Mesenchymal stem cell (in vitro differentiated cells and primary cell): ENCODE data around the gene PTCD2.
A peak's percentile ranks its signal among the peaks of the same experiment; 100 is the strongest.

Experiments used
- DNase-seq: peaks from one replicate; pipeline ENCODE4 v3.0.0-alpha.2; 2013
- H2AFZ ChIP-seq: one replicate; pipeline ENCODE4 v1.6.1; 2013; ENCODE audit warnings: low read depth, mild to moderate bottlenecking, control low read depth, inconsistent platforms, low read length, moderate library complexity
- H2AK5ac ChIP-seq: 2 replicates; pipeline ENCODE4 v1.6.1; 2013; ENCODE audit warnings: low read length, moderate library complexity, mild to moderate bottlenecking, inconsistent platforms; ENCODE audit not compliant: severe bottlenecking
- H2BK120ac ChIP-seq: one replicate; pipeline ENCODE4 v1.6.1; 2013; ENCODE audit warnings: low read depth, mild to moderate bottlenecking, inconsistent platforms, low read length, moderate library complexity
- H2BK12ac ChIP-seq, 2 experiments: one replicate each; pipeline ENCODE4 v1.6.1; 2013; ENCODE audit warnings: inconsistent platforms in 2 of 2, low read length in 2 of 2, mild to moderate bottlenecking in 2 of 2, moderate library complexity in 2 of 2, control low read depth in 1 of 2
- H2BK15ac ChIP-seq: one replicate; pipeline ENCODE4 v1.6.1; 2013; ENCODE audit warnings: mild to moderate bottlenecking, low read depth, inconsistent platforms; ENCODE audit not compliant: poor library complexity, severe bottlenecking
- H2BK5ac ChIP-seq: 2 replicates; pipeline ENCODE4 v1.6.1; 2013; ENCODE audit warnings: low read depth, mild to moderate bottlenecking, low read length, control low read depth, inconsistent platforms; ENCODE audit not compliant: poor library complexity, severe bottlenecking
- H3K14ac ChIP-seq, 2 experiments: one replicate each; pipeline ENCODE4 v1.6.1; 2013; ENCODE audit warnings: inconsistent platforms in 2 of 2, low read length in 2 of 2, control low read depth in 1 of 2, mild to moderate bottlenecking in 1 of 2, moderate library complexity in 1 of 2
- H3K18ac ChIP-seq, 2 experiments: one replicate each; pipeline ENCODE4 v1.6.1; 2013; ENCODE audit warnings: inconsistent platforms in 2 of 2, low read length in 2 of 2, control low read depth in 1 of 2, low read depth in 1 of 2, mild to moderate bottlenecking in 1 of 2
- H3K23ac ChIP-seq, 2 experiments: one replicate each; pipeline ENCODE4 v1.6.1; 2013; ENCODE audit warnings: inconsistent platforms in 2 of 2, low read length in 2 of 2, mild to moderate bottlenecking in 2 of 2, moderate library complexity in 2 of 2, control low read depth in 1 of 2
- H3K27ac ChIP-seq: 2 replicates; pipeline ENCODE4 v1.5.1; 2013; ENCODE audit warnings: mild to moderate bottlenecking, moderate library complexity, low read length, control low read depth, inconsistent platforms; ENCODE audit not compliant: poor library complexity, severe bottlenecking
- H3K27me3 ChIP-seq, 2 experiments: 2 replicates each; pipeline versions ENCODE4 v1.6.1 to v1.7.0; 2013; ENCODE audit warnings: low read length in 2 of 2, mild to moderate bottlenecking in 2 of 2, moderate library complexity in 2 of 2, control low read depth in 1 of 2, inconsistent platforms in 1 of 2; ENCODE audit not compliant: control insufficient read depth in 1 of 2, insufficient read depth in 1 of 2
- H3K36me3 ChIP-seq, 2 experiments: 2 replicates each; pipeline versions ENCODE4 v1.6.1 to v1.7.0; 2013; ENCODE audit warnings: low read length in 2 of 2, control low read depth in 1 of 2, inconsistent platforms in 1 of 2, low read depth in 1 of 2, mild to moderate bottlenecking in 1 of 2; ENCODE audit not compliant: insufficient read depth in 2 of 2, control insufficient read depth in 1 of 2
- H3K4ac ChIP-seq, 2 experiments: one replicate each; pipeline ENCODE4 v1.6.1; 2013; ENCODE audit warnings: inconsistent platforms in 2 of 2, low read length in 2 of 2, mild to moderate bottlenecking in 2 of 2, moderate library complexity in 2 of 2, control low read depth in 1 of 2, low read depth in 1 of 2
- H3K4me1 ChIP-seq: 2 replicates; pipeline ENCODE4 v1.6.1; 2013; ENCODE audit warnings: low read depth, low read length, control low read depth; ENCODE audit not compliant: control insufficient read depth, insufficient read depth
- H3K4me2 ChIP-seq: 2 replicates; pipeline ENCODE4 v1.6.1; 2013; ENCODE audit warnings: low read length, mild to moderate bottlenecking, inconsistent platforms; ENCODE audit not compliant: poor library complexity, severe bottlenecking
- H3K4me3 ChIP-seq, 2 experiments: 2 replicates each; pipeline versions ENCODE4 v1.5.1 to v1.7.0; 2013; ENCODE audit warnings: low read length in 2 of 2, mild to moderate bottlenecking in 2 of 2, control low read depth in 1 of 2, low read depth in 1 of 2; ENCODE audit not compliant: insufficient read depth in 1 of 2
- H3K79me1 ChIP-seq: replicated peaks from 2 replicates; pipeline ENCODE4 v1.6.1; 2013; ENCODE audit warnings: mild to moderate bottlenecking, control low read depth, low read length, inconsistent platforms; ENCODE audit not compliant: poor library complexity, severe bottlenecking
- H3K9ac ChIP-seq: 2 replicates; pipeline ENCODE4 v1.7.0; 2013; ENCODE audit warnings: mild to moderate bottlenecking, low read length, moderate library complexity
- H3K9me3 ChIP-seq: 2 replicates; pipeline ENCODE4 v1.7.0; 2013; ENCODE audit warnings: mild to moderate bottlenecking, low read length; ENCODE audit not compliant: control insufficient read depth
- H4K8ac ChIP-seq: one replicate; pipeline ENCODE4 v1.6.1; 2013; ENCODE audit warnings: inconsistent platforms, mild to moderate bottlenecking, low read length, moderate library complexity
- H4K91ac ChIP-seq: one replicate; pipeline ENCODE4 v1.6.1; 2013; ENCODE audit warnings: mild to moderate bottlenecking, low read length, inconsistent platforms
- WGBS: methylation state at CpG from one replicate; pipeline ENCODE4 v1.1.7; 2013; ENCODE audit warnings: mixed read lengths; 5-methylcytosine and 5-hydroxymethylcytosine counted together

PTCD2 gene

DNA sequence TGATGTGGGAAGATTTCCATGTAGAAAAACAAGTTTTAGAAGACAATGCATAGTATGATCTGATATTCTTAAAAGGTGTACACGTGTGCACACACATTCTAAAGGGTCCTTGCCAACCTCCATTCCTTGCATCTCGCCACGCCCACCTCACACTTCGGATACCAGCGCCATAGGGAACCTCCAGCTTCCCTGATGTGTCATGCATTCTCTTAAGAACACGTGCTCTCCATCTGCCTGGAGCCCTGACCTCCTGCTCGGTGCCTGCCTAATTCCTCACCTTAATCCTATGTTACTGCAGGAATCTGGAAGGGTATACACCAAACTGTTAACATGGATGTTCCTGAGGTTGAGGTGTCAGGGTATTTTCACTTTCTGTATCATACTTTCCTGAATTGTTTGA lies 63.1 kb downstream of the PTCD2 start:
- no peaks in the 10 kb centered on the region for H3K36me3 ChIP-seq
- no peaks in the 10 kb centered on the region for H3K9me3 ChIP-seq
- H3K27ac ChIP-seq = no peak overlapping the region
- H3K4ac ChIP-seq = no peak overlapping the region
- no peak overlapping the region for H4K8ac ChIP-seq
- no peak overlapping the region for H2BK5ac ChIP-seq
- no peak overlapping the region for H2BK12ac ChIP-seq
- H3K14ac ChIP-seq = no peak overlapping the region
- no peak overlapping the region for H2BK15ac ChIP-seq
- H3K18ac ChIP-seq = no peak overlapping the region
- peak overlapping the region in 1 of 2 experiments; percentile 1 for H3K4me3 ChIP-seq
- 80% methylated on average over 5 of the region's 7 CpGs for WGBS
- DNase-seq = no peak
- no peak overlapping the region for H3K4me2 ChIP-seq
- H3K4me1 ChIP-seq = peaks cover 7% of the 10 kb centered on the region
- H4K91ac ChIP-seq = no peak overlapping the region
- H2AK5ac ChIP-seq = no peak overlapping the region
- no peaks in the 10 kb centered on the region for H3K27me3 ChIP-seq
- no peak overlapping the region for H2BK120ac ChIP-seq
- no peak overlapping the region for H3K23ac ChIP-seq
- H2AFZ ChIP-seq = no peak overlapping the region
- no peaks in the 10 kb centered on the region for H3K79me1 ChIP-seq
- H3K9ac ChIP-seq = peak overlapping the region; percentile 64

- H2BK5ac ChIP-seq = no peak overlapping the region
Observed at GRCh38 chr5:72383726-72384125, 63.6 kb downstream of the PTCD2 start.

DNA sequence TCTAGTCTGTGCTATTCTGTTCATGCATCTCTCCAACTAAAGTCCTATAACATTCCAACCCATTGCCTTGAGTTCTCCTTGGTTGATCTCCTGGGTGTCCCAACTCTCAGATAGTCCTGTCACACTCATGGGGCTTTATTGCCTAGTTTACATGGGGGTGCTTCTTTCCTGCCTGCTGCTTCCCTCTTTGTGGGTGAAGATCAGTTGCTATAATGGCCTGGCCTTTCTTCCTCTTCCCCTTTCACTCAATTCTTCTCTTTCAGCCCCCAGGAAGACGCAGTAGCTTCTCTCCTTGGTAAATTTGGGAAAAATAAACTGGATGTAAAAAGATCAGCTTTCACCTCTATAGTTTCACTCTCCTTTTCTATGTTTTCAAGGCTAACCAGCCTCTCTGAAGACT lies 66.5 kb downstream of the PTCD2 start:
- Histone ChIP-seq H2BK12ac (no peak overlapping the region), H4K91ac (no peak overlapping the region), H3K9ac (no peak overlapping the region), H3K79me1 (no peaks in the 10 kb centered on the region), H3K18ac (peak overlapping the region in 1 of 2 experiments; percentile 28), H4K8ac (no peak overlapping the region), H3K23ac (no peak overlapping the region), H2AFZ (no peak overlapping the region), H3K4ac (no peak overlapping the region), H3K4me3 (no peak overlapping the region), H2BK5ac (no peak overlapping the region), H3K4me1 (peaks cover 6% of the 10 kb centered on the region), H3K27me3 (no peaks in the 10 kb centered on the region), H3K4me2 (no peak overlapping the region), H3K9me3 (no peaks in the 10 kb centered on the region), H2BK15ac (no peak overlapping the region), H2AK5ac (peak overlapping the region; percentile 74), H3K14ac (no peak overlapping the region), H3K27ac (no peak overlapping the region), H3K36me3 (no peaks in the 10 kb centered on the region), H2BK120ac (no peak overlapping the region)
- DNase-seq = no peak
- WGBS = no CpG with 5 or more reads among the region's 1 CpG

More at GRCh38 chr5:72383726-72384125, 63.6 kb downstream of the PTCD2 start:
- no peak overlapping the region for H2AK5ac ChIP-seq
- H2BK15ac ChIP-seq = no peak overlapping the region
- H2BK12ac ChIP-seq = no peak overlapping the region
- no peaks in the 10 kb centered on the region for H3K36me3 ChIP-seq
- DNase-seq = no peak
- no peaks in the 10 kb centered on the region for H3K9me3 ChIP-seq
- H2AFZ ChIP-seq = no peak overlapping the region
- H3K4ac ChIP-seq = no peak overlapping the region
- no peaks in the 10 kb centered on the region for H3K79me1 ChIP-seq
- WGBS = 100% methylated on average over 1 of the region's 2 CpGs
- H3K23ac ChIP-seq = no peak overlapping the region
- H2BK120ac ChIP-seq = no peak overlapping the region
- no peak overlapping the region for H3K18ac ChIP-seq
- peak overlapping the region; percentile 78 for H3K27ac ChIP-seq
- H3K4me2 ChIP-seq = no peak overlapping the region
- H3K4me1 ChIP-seq = peaks cover 9% of the 10 kb centered on the region
- no peak overlapping the region for H4K91ac ChIP-seq
- H4K8ac ChIP-seq = no peak overlapping the region
- H3K27me3 ChIP-seq = no peaks in the 10 kb centered on the region
- no peak overlapping the region for H3K14ac ChIP-seq
- peak overlapping the region in 1 of 2 experiments; percentile 1 for H3K4me3 ChIP-seq
- H3K9ac ChIP-seq = peak overlapping the region; percentile 64

DNA sequence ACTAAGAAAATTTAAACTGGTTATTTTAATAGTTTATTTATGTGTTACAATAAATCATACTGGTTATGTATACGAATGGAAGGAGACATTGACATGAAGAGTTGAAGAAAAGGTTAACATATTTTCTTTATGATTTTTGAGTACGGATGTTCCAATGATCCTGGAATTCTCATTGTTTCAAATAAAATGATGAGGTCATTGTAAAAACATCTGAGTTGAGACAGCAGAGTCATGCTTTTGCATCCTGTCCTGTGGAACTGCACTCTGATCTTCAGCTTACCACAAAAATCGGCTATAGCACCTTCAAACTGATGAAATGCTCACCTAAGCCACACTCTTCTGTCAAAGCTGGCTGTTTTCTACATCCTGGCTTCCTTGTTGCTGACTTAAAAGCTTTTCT lies 67.8 kb downstream of the PTCD2 start:
- Histone ChIP-seq H3K9ac (peak overlapping the region; percentile 78), H3K27ac (peak overlapping the region; percentile 74), H3K23ac (no peak overlapping the region), H3K4me3 (no peak overlapping the region), H3K27me3 (no peaks in the 10 kb centered on the region), H3K14ac (no peak overlapping the region), H2AK5ac (no peak overlapping the region), H3K4me2 (peak overlapping the region; percentile 29), H3K9me3 (no peaks in the 10 kb centered on the region), H2BK5ac (no peak overlapping the region), H4K91ac (no peak overlapping the region), H2BK15ac (no peak overlapping the region), H3K79me1 (no peaks in the 10 kb centered on the region), H3K4me1 (peaks cover 6% of the 10 kb centered on the region), H4K8ac (no peak overlapping the region), H3K18ac (no peak overlapping the region), H2BK120ac (no peak overlapping the region), H3K36me3 (no peaks in the 10 kb centered on the region), H3K4ac (no peak overlapping the region), H2AFZ (no peak overlapping the region), H2BK12ac (no peak overlapping the region)
- 12% methylated on average over 3 of the region's 3 CpGs for WGBS
- peak; percentile 55 for DNase-seq
